SK-N-SH treated with all-trans-retinoic acid at 6 μM for 48 hours (cell line): ENCODE measurements around the gene FHOD3.

Experiments used
- ATAC-seq: fragments of 200-7000 bp; cut with Tn5 transposase; 3 replicates; pipeline ENCODE4 v1.9.1; 2020; ENCODE audit warnings: mild to moderate bottlenecking, moderate library complexity
- BACH2 ChIP-seq: fragments of 250-450 bp; sonication (Bioruptor Pico); IDR thresholded peaks from 2 replicates; pipeline ENCODE4 v1.9.0; 2021; ENCODE audit warnings: mild to moderate bottlenecking, borderline replicate concordance
- CSDC2 ChIP-seq: fragments of 250-450 bp; sonication (Bioruptor Pico); IDR thresholded peaks from 2 replicates; pipeline ENCODE4 v1.5.0; 2020; ENCODE audit warnings: mild to moderate bottlenecking, moderate library complexity
- CSRNP3 ChIP-seq: fragments of 250-450 bp; sonication (Bioruptor Pico); IDR thresholded peaks from 2 replicates; pipeline ENCODE4 v1.5.1; 2021; ENCODE audit warnings: mild to moderate bottlenecking, moderate library complexity
- ESRRG ChIP-seq: fragments of 250-450 bp; sonication (Bioruptor Pico); IDR thresholded peaks from 2 replicates; pipeline ENCODE4 v1.6.1; 2021; ENCODE audit warnings: mild to moderate bottlenecking
- GLIS3 ChIP-seq: fragments of 250-450 bp; sonication (Bioruptor Pico); IDR thresholded peaks from 2 replicates; pipeline ENCODE4 v1.5.0; 2020; ENCODE audit warnings: mild to moderate bottlenecking, moderate library complexity
- ISL1 ChIP-seq: fragments of 250-450 bp; sonication (Bioruptor Pico); IDR thresholded peaks from 2 replicates; pipeline ENCODE4 v2.1.2; 2022; ENCODE audit warnings: mild to moderate bottlenecking, moderate library complexity
- OSR1 ChIP-seq: fragments of 250-450 bp; sonication (Bioruptor Pico); IDR thresholded peaks from 2 replicates; pipeline ENCODE4 v1.8.0; 2022; ENCODE audit warnings: moderate library complexity, mild to moderate bottlenecking, inconsistent platforms
- PPARA ChIP-seq: fragments of 250-450 bp; sonication (Bioruptor Pico); IDR thresholded peaks from 2 replicates; pipeline ENCODE4 v1.5.0; 2020; ENCODE audit warnings: mild to moderate bottlenecking, borderline replicate concordance
- RARB ChIP-seq: fragments of 250-450 bp; sonication (Bioruptor Pico); IDR thresholded peaks from 2 replicates; pipeline ENCODE4 v1.8.0; 2021; ENCODE audit warnings: mild to moderate bottlenecking, moderate library complexity
- SNAI2 ChIP-seq: fragments of 250-450 bp; sonication (Bioruptor Pico); IDR thresholded peaks from 2 replicates; pipeline ENCODE4 v1.5.0; 2020; ENCODE audit warnings: mild to moderate bottlenecking, moderate library complexity
- TCF4 ChIP-seq: fragments of 250-450 bp; sonication (Bioruptor Pico); IDR thresholded peaks from 2 replicates; pipeline ENCODE4 v1.8.0; 2021; ENCODE audit warnings: mild to moderate bottlenecking, moderate library complexity, borderline replicate concordance
- TOX ChIP-seq: fragments of 250-450 bp; sonication (Bioruptor Pico); IDR thresholded peaks from 2 replicates; pipeline ENCODE4 v1.8.0; 2021; ENCODE audit warnings: mild to moderate bottlenecking, moderate library complexity, borderline replicate concordance
- ZFP3 ChIP-seq: fragments of 250-450 bp; sonication (Bioruptor Pico); IDR thresholded peaks from 2 replicates; pipeline ENCODE4 v1.5.0; 2020; ENCODE audit warnings: mild to moderate bottlenecking, moderate library complexity
- ZFP30 ChIP-seq: fragments of 450-650 bp; formaldehyde crosslinking; IDR thresholded peaks from 2 replicates; pipeline ENCODE4 v1.5.0; 2022; ENCODE audit warnings: mild to moderate bottlenecking, moderate library complexity
- ZNF565 ChIP-seq: fragments of 450-650 bp; formaldehyde crosslinking; conservative IDR thresholded peaks from 2 replicates; pipeline ENCODE4 v1.5.0; 2020; ENCODE audit warnings: low read depth, mild to moderate bottlenecking, moderate library complexity
- ZNF70 ChIP-seq: fragments of 450-650 bp; formaldehyde crosslinking; IDR thresholded peaks from 2 replicates; pipeline ENCODE4 v1.5.0; 2020; ENCODE audit warnings: mild to moderate bottlenecking, moderate library complexity
- ZNF8 ChIP-seq: fragments of 450-650 bp; formaldehyde crosslinking; IDR thresholded peaks from 2 replicates; pipeline ENCODE4 v1.5.0; 2020; ENCODE audit warnings: mild to moderate bottlenecking, moderate library complexity
- TF ChIP-seq, protein P1 (sequence below): fragments of 250-450 bp; sonication (Bioruptor Pico); IDR thresholded peaks from 2 replicates; pipeline ENCODE4 v1.8.0; 2020; ENCODE audit warnings: mild to moderate bottlenecking, moderate library complexity, borderline replicate concordance
- TF ChIP-seq, protein P2 (sequence below): fragments of 250-450 bp; sonication (Bioruptor Pico); IDR thresholded peaks from 2 replicates; pipeline ENCODE4 v1.5.1; 2020; ENCODE audit warnings: low read depth, mild to moderate bottlenecking, moderate library complexity
- TF ChIP-seq, protein P3 (sequence below): fragments of 250-450 bp; sonication (Bioruptor Pico); IDR thresholded peaks from 2 replicates; pipeline ENCODE4 v1.8.0; 2021; ENCODE audit warnings: low read depth, mild to moderate bottlenecking, moderate library complexity, borderline replicate concordance
- TF ChIP-seq, protein P4 (sequence below): fragments of 250-450 bp; sonication (Bioruptor Pico); IDR thresholded peaks from 2 replicates; pipeline ENCODE4 v1.5.0; 2020; ENCODE audit warnings: mild to moderate bottlenecking, moderate library complexity

Gene FHOD3

GRCh38 chr18:36297417-36298125 lies at the start of gene FHOD3:
TSS of gene FHOD3 (plus strand) at chr18:36297713. CDS start at chr18:36297836, 123 bp downstream.
- peak; percentile 63 for ATAC-seq
- no peak for TF ChIP-seq PPARA
- TF ChIP-seq RARB (CRISPR knock-in tag) = no peak
- TF ChIP-seq BACH2 = no peak
- TF ChIP-seq ESRRG = no peak
- TF ChIP-seq SNAI2 (CRISPR knock-in tag) = no peak
- no peak for TF ChIP-seq ZNF70 (CRISPR knock-in tag)
- TF ChIP-seq TOX (CRISPR knock-in tag) = no peak
- TF ChIP-seq ZFP30 (CRISPR knock-in tag) = no peak
- TF ChIP-seq, protein P1, sequence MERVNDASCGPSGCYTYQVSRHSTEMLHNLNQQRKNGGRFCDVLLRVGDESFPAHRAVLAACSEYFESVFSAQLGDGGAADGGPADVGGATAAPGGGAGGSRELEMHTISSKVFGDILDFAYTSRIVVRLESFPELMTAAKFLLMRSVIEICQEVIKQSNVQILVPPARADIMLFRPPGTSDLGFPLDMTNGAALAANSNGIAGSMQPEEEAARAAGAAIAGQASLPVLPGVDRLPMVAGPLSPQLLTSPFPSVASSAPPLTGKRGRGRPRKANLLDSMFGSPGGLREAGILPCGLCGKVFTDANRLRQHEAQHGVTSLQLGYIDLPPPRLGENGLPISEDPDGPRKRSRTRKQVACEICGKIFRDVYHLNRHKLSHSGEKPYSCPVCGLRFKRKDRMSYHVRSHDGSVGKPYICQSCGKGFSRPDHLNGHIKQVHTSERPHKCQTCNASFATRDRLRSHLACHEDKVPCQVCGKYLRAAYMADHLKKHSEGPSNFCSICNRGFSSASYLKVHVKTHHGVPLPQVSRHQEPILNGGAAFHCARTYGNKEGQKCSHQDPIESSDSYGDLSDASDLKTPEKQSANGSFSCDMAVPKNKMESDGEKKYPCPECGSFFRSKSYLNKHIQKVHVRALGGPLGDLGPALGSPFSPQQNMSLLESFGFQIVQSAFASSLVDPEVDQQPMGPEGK (CRISPR knock-in tag) = no peak
- TF ChIP-seq ZNF565 (CRISPR knock-in tag) = no peak
- TF ChIP-seq CSDC2 (CRISPR knock-in tag) = no peak
- TF ChIP-seq, protein P2, sequence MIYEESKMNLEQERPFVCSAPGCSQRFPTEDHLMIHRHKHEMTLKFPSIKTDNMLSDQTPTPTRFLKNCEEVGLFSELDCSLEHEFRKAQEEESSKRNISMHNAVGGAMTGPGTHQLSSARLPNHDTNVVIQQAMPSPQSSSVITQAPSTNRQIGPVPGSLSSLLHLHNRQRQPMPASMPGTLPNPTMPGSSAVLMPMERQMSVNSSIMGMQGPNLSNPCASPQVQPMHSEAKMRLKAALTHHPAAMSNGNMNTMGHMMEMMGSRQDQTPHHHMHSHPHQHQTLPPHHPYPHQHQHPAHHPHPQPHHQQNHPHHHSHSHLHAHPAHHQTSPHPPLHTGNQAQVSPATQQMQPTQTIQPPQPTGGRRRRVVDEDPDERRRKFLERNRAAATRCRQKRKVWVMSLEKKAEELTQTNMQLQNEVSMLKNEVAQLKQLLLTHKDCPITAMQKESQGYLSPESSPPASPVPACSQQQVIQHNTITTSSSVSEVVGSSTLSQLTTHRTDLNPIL = no peak
- TF ChIP-seq, protein P3, sequence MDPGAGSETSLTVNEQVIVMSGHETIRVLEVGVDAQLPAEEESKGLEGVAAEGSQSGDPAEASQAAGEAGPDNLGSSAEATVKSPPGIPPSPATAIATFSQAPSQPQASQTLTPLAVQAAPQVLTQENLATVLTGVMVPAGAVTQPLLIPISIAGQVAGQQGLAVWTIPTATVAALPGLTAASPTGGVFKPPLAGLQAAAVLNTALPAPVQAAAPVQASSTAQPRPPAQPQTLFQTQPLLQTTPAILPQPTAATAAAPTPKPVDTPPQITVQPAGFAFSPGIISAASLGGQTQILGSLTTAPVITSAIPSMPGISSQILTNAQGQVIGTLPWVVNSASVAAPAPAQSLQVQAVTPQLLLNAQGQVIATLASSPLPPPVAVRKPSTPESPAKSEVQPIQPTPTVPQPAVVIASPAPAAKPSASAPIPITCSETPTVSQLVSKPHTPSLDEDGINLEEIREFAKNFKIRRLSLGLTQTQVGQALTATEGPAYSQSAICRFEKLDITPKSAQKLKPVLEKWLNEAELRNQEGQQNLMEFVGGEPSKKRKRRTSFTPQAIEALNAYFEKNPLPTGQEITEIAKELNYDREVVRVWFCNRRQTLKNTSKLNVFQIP (CRISPR knock-in tag) = no peak
- no peak for TF ChIP-seq TCF4
- TF ChIP-seq ZFP3 (CRISPR knock-in tag) = no peak
- TF ChIP-seq ZNF8 (CRISPR knock-in tag) = no peak

DNA sequence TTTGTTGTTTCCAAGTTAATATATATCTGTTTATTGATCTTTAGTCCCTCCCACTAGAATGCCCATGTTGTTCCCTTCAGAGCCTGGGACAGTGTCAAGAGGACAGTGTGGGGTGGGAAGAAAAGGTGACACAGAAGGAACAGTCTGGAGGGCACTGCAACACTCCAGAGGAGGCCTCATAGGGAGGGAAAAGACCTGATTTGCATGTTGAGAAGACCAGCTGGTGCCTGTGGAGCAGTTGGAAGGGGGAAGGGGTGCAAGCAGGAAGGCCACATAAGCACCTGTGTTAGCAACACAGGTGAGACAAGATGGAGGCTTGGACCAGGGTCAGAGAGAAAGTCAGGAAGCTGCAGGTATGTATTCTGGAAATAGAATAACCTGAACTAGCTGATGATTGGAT lies 48.1 kb upstream of the FHOD3 start:
- no peak for ATAC-seq
- TF ChIP-seq SNAI2 (CRISPR knock-in tag) = no peak
- no peak for TF ChIP-seq RARB (CRISPR knock-in tag)
- no peak for TF ChIP-seq TOX (CRISPR knock-in tag)
- no peak for TF ChIP-seq ZNF8 (CRISPR knock-in tag)
- TF ChIP-seq, protein P4, sequence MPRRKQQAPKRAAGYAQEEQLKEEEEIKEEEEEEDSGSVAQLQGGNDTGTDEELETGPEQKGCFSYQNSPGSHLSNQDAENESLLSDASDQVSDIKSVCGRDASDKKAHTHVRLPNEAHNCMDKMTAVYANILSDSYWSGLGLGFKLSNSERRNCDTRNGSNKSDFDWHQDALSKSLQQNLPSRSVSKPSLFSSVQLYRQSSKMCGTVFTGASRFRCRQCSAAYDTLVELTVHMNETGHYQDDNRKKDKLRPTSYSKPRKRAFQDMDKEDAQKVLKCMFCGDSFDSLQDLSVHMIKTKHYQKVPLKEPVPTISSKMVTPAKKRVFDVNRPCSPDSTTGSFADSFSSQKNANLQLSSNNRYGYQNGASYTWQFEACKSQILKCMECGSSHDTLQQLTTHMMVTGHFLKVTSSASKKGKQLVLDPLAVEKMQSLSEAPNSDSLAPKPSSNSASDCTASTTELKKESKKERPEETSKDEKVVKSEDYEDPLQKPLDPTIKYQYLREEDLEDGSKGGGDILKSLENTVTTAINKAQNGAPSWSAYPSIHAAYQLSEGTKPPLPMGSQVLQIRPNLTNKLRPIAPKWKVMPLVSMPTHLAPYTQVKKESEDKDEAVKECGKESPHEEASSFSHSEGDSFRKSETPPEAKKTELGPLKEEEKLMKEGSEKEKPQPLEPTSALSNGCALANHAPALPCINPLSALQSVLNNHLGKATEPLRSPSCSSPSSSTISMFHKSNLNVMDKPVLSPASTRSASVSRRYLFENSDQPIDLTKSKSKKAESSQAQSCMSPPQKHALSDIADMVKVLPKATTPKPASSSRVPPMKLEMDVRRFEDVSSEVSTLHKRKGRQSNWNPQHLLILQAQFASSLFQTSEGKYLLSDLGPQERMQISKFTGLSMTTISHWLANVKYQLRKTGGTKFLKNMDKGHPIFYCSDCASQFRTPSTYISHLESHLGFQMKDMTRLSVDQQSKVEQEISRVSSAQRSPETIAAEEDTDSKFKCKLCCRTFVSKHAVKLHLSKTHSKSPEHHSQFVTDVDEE (CRISPR knock-in tag) = no peak
- no peak for TF ChIP-seq BACH2
- TF ChIP-seq TCF4 = no peak

DNA sequence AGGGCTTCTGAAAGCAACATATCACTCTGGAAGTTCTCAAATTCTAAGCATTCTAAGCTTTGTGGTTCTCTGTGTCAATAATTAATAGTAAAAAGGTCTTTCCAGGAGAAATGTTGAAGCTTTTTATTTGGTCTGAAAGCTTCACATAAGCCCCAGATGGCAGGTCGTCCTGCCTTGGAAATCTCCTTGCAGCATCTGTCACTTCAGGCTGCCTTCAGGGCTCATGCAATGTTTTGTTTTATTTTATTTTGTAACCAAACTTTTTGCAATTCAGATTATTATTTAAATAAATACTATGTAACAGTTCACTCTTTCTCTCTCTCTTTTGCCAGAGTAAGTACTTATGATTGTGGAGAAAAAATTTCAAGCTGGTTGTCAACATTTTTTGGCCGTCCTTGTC lies 46.7 kb upstream of the FHOD3 start:
- ATAC-seq = no peak

More for the DNA sequence above, 46.7 kb upstream of the FHOD3 start:
- no peak for TF ChIP-seq CSDC2 (CRISPR knock-in tag)
- TF ChIP-seq ZNF70 (CRISPR knock-in tag) = no peak
- no peak for TF ChIP-seq TCF4
- TF ChIP-seq ZFP3 (CRISPR knock-in tag) = no peak
- no peak for TF ChIP-seq ZFP30 (CRISPR knock-in tag)
- no peak for TF ChIP-seq CSRNP3
- TF ChIP-seq, protein P3 (CRISPR knock-in tag) = no peak
- TF ChIP-seq ESRRG = no peak
- TF ChIP-seq PPARA = no peak
- TF ChIP-seq BACH2 = no peak
- TF ChIP-seq GLIS3 = no peak
- TF ChIP-seq OSR1 = no peak
- TF ChIP-seq TOX (CRISPR knock-in tag) = no peak
- TF ChIP-seq ZNF8 (CRISPR knock-in tag) = no peak
- no peak for TF ChIP-seq ISL1 (CRISPR knock-in tag)
